NCI-H748 treated with DMSO at 0.1 percent for 48 hours (cell line): Measurements from ENCODE around the gene FNDC10.

Experiments
- DNase-seq: peaks from one replicate; lab custom pipeline; 2025; lab: John Stamatoyannopoulos, UW

The FNDC10 gene

DNA sequence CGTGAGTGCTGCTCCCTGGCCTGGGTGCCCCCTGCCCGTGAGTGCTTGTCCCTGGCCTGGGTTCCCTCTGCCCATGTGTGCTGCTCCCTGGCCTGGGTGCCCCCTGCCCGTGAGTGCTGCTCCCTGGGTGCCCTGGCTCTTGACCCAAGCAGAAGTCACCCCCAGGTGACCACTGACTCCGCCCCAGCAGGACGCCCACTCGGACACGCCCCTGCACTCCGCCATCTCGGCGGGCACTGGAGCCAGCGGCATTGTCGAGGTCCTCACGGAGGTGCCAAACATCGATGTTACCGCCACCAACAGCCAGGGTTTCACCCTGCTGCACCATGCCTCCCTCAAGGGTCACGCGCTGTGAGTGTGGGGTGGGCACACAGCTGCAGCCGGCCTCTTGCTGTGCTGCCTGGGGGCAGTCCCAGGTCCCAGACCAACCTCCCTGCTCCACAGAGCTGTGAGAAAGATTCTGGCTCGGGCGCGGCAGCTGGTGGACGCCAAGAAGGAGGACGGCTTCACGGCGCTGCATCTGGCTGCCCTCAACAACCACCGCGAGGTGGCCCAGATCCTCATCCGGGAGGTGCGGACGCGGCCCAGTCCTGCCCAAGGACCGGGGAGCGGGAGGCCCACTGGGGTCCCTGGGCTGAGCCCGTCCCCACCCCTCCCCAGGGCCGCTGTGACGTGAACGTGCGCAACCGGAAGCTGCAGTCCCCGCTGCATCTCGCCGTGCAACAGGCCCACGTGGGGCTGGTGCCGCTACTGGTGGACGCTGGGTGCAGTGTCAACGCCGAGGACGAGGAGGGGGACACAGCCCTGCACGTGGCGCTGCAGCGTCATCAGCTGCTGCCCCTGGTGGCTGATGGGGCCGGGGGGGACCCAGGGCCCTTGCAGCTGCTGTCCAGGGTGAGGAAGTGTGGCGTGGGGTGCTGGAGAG is 28.2 kb upstream of the FNDC10 start:
- no peak for DNase-seq

DNA sequence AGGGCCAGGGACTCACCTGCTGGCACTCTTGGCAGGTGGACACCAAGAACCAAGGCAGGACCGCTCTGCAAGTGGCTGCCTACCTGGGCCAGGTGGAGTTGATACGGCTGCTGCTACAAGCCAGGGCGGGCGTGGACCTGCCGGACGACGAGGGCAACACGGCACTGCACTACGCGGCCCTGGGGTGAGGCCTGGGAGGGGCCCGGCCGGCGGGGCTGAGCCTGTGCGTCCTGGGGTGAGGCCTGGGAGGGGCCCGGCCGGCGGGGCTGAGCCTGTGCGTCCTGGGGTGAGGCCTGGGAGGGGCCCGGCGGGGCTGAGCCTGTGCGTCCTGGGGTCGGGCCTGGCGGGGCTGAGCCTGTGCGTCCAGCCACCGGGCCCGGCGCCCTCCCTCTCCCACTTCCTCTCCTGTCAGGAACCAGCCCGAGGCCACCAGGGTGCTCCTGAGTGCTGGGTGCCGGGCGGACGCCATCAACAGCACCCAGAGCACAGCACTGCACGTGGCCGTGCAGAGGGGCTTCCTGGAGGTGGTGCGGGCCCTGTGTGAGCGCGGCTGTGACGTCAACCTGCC is 27.4 kb upstream of the FNDC10 start:
- no peak for DNase-seq

DNA sequence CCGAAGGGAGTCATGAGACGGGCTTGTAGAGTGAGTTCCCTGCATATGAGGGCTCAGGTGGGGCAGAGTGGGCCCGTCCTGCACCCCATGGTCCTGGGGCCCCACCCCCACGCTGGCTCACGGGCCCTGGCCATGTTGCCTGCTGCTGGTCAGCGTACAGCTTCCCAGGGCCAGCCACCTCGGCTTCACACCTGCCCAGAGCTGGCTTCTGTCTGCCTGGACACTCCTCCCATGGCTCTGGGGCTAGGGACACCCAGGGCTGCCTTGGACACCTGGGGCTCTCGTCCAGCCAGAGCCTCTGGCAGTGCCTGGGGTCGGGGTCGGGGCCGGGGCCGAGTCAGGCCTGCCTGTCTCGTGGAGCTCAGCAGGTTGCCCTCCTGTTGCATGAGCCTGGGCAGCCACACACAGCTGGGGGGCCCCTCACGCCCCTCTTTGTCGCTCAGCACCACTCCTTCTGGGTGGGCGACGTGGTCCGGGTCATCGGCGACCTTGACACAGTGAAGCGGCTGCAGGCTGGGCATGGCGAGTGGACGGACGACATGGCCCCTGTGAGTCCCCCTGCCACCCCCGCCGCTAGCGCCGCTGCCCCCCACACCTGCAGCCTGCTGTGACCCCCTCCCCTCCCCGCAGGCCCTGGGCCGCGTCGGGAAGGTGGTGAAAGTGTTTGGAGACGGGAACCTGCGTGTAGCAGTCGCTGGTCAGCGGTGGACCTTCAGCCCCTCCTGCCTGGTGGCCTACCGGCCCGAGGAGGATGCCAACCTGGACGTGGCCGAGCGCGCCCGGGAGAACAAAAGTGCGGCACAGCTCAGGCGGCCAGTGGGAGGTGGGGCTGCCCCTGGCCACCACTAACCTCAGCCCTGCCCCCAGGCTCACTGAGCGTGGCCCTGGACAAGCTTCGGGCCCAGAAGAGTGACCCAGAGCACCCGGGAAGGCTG is 26.5 kb upstream of the FNDC10 start:
- no peak for DNase-seq

DNA sequence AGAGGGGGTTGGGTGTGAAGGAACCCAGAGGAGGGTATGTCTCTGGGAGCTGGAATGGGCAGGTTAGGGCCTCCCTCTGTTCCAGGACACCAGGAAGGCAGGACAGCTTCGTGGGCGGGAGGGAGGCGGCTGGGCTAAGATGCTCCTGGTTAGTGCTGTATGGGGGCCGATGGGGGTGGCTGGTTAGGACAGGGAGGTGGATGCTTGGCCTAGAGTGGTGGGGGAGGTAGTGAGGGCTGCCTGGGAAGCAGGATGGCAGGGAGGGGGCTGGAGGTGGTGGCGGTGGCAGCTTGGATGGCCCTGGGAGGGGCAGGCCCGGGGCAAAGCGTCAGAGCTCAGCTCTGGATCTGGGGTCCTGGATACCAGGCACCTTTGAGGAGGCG is 25.9 kb upstream of the FNDC10 start:
- DNase-seq = no peak

DNA sequence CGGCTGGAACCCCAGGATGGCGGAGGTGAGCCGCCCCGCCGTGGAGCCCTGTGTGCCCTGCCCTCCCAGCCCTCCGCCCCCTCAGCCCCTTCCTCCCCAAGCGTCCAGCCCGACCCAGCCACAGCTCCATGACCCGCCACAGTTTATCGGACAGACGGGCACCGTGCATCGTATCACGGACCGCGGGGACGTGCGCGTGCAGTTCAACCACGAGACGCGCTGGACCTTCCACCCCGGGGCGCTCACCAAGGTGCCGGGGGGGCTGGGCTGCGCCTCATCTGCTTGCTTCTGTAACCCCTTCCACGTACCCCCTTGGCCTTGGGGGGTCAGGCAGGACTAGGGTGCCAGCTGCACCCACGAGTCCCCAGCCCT is 25.5 kb upstream of the FNDC10 start:
- DNase-seq = no peak

DNA sequence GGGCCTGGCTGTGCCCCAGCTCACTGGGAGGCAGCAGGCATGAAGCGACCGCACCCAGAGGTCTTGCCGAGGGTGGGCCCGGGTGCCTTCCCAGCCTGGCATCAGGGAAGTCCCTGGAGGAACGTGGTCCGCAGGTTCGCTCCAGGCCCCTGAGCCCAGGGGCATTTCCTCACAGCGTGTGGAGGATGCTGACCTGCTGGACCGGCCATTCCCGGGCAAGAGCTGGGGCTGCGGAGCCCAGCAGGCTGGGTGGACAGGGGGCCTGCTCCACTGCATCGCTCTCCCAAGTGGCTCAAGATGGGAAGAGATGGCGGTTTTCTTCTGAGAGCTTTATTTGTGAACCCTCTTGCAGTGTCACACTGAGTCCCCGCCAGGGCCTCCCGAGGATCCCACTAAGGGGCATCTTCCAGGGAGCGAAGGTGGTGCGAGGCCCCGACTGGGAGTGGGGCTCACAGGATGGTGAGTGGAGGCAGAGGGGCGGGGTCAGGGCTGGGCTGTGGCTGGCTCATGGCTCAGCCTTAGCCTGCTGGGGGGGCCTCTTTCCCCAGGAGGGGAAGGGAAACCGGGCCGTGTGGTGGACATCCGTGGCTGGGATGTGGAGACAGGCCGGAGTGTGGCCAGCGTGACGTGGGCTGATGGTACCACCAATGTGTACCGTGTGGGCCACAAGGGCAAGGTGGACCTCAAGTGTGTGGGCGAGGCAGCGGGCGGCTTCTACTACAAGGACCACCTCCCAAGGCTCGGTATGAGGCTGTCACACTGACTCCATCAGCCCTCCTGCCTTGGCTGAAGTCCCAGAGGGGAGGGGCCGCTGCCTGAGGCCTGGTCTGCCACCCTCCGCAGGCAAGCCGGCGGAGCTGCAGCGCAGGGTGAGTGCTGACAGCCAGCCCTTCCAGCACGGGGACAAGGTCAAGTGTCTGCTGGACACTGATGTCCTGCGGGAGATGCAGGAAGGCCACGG is 24.8 kb upstream of the FNDC10 start:
- no peak for DNase-seq

DNA sequence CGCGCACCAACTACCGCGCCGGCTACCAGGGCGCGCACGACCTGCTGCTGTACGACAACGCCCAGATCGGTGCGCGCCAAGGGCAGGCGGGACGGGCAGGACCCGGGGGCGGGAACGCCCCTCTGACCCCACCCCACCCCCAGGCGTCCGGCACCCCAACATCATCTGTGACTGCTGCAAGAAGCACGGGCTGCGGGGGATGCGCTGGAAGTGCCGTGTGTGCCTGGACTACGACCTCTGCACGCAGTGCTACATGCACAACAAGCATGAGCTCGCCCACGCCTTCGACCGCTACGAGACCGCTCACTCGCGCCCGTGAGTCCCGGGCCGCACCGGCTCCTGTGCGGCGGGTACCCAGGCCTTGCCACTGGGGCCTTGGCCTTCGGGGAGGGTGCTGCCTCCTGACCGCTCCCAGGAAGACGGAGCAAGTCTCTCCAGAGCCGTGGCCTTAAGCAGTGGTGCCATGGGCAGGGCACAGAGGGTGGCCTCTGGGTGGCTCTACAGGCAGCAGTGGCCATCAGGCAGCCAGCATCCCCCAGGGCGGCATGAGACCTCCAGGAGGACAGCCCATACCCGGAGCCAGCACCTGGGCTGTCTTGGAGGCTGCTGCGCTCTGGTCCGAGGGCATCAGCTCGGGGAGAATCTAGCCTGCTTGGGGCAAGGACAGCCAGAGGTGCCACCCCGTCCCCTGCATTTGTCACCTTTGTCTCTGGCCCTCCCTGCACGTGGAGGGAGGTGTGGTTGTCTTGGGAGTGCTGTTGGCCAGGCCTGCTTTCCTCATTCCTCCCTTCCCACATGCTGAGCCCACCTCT is 23.9 kb upstream of the FNDC10 start:
- DNase-seq = no peak

DNA sequence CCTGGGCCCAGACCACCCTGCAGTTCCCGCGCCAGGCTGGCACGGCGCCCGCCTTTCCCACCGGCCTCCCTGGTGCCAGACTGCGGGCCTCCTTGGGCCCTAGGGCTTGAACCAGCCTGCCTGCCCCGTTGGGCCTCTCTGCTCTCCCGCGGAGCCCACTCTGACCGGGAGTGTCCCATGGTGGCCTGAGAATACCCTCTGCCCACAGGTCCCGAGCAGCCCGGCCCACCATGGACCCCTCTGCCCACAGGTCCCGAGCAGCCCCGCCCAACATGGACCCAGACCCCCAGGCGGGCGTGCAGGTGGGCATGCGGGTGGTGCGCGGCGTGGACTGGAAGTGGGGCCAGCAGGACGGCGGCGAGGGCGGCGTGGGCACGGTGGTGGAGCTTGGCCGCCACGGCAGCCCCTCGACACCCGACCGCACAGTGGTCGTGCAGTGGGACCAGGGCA is 23.3 kb upstream of the FNDC10 start:
- no peak for DNase-seq

DNA sequence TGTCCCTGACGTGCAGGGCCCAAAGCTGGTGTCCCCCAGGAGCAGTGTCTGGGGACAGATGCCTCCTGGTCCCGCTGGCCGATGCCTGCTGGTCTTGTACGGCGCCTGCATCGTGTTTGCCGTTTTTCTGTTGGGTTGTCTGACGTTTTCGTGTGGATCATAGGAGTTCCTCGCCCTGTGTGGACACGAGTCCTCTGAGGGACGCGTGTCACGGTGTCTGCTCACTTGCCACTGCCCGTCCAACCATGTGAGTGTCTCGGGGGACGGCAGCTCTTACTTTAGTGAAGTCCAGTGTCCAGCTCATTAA is 22.8 kb upstream of the FNDC10 start:
- no peak for DNase-seq

DNA sequence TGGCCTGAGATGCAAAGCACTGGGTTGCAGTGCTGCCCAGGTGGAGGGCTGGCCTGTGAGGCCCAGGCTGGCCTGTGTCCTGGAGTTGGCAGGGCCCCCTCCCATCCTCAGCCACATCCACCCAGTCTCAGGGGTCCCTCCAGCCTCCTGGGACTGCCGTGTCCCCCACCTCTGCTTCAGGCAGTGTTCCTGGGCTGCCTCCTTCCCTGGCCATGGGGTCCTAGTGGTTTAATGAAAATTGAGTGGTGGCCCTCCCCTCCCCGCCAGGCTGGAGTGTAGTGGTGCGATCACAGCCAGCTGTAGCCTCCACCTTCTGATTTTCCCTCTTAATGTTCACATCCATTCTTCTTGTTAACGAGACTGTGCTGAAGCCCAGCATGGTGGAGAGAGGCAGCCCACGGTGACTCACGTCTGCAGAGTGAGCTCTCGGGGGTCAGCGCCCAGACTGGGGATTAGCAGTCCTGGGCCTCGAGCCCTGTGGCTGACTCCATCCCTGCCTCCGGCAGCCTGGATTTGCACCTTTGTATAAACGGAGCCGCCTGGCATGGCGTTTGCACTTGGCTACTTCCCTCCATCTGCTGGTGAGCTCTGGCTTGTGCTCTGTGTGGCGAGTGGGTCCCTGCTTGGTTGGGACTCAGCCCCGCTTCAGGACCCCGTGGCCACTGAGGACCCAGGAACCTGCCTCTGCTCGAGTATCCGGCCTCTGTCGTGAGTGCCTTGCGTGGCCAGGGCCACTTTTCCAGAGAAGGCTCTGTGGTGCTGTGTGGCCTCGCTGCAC is 22.3 kb upstream of the FNDC10 start:
- DNase-seq = no peak

DNA sequence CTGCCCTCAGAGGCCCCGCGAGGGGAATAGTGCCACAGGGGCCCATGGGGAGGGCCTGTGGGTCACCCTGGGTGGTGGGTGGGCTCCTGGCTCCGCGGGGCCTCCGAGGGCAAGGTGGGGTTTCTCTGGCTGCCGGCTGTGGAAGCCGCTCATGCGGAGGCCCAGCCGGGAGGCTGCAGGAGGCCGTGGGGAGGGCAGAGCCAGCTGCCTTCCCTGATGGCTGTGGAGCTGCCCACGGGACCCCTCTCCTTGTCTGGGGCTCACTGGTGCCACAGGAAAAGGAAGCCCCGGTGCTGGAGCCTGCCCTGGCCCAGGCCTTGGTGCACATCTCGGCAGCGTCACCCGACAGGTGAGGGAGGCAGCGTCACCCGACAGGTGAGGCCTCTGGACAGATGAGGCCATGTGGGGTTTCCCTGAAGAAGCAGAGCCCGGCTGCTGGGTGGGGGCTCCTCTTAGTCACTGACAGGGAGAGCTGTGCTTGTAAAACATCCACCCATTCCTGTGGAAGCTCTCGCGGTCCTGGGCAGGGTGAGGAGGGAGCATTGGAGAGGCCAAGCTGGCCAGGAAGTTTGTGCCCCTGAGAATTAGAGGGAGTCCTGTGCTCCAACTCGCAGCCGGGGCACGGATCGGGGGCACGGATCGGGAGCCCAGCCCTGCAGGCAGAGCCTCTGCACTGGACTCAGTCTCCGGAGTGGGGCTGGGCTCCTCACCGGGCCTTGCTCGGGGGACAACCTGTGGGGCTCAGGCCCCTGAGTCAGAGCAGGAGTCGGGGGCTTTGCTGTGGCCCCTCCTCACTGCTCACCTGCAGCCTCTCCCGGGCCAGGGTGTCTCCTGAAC is 21.5 kb upstream of the FNDC10 start:
- DNase-seq = no peak

DNA sequence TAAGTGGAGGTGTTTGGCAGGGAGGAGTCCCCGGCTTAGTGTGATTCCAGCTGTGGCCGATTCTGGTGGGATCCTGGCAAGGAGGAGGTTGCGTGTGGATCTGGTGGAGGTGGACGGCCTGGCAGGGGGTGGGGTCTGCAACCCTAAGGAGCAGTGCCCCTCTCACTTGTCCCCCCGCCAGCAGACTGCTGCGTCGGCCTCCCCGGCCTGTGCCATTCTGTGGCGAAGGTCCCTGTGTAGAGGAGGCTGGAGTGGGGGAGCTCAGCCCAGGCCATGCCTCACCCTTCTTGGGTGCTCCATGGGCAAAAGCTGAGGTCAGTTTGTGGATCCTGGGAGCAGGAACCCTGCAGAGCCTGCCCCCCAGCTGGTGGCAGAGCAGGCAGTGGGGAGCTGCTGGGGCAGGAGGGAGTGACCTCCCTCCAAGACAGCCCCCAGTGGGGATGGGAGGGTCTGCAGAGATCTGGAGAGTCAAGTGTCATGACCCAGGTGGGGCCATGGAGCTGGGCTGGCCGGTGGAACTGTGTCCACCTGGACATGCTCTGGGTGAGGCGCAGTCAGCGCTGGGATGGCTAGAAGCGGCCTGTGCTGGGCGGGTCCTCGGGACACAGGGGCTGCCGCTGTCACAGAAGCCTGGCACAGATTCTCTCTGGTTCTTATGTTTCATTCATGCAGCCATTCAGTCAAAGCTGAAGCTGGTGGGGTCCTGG is 20.7 kb upstream of the FNDC10 start:
- DNase-seq = no peak

DNA sequence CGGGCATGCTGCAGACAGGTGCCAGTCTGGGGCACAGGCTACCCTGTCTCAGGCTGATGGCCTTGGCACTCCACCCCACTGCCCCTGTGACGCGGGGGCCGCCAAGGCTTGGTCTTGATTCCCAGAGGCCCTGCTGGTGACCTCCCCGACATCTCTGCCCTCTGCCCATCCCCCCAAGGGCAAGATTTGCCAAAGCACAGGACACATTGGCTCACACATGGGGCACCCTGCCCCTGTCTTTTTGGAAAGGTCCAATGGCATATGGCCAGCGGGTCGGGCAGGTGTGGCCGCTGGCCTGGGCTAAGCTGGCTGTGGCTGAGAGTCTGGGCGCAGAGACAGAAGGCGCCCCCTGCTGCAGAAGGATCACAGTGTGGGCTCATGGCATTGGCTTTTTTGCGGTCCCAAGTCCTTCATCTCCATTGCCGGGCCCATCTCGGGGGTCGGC is 20.0 kb upstream of the FNDC10 start:
- DNase-seq = no peak

DNA sequence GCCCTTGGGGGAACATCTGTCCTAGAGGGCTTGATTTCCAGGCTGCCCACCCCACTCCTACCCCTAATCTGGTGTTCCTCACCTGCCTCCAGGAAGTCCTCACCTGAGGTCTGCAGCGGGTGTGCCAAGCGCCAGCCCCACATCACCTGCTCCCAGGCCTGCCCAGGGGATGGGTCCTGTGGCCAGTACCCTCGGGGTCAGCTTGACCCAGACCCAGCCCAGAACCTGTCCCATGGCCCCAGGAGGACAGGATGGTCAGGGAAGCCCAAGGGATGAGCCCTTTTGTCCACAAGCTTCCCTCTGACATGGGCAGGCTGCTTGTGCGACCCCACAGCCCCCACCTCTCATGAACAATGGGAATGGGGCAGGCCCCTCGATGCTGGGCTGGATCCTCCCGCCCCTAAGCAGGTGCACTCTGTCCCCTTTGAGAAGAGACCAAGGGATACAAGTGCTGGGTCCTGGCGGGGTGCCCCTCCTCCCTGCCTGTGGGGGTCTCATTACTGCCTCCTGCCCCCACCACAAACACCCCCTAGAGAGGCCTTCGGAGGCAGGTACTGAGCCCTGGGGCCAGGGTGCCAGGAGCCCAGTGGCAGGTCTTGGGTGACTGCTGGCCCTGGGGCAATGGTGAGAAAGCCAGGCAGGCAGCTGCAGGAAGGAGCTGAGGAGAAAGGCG is 18.6 kb upstream of the FNDC10 start:
- no peak for DNase-seq

DNA sequence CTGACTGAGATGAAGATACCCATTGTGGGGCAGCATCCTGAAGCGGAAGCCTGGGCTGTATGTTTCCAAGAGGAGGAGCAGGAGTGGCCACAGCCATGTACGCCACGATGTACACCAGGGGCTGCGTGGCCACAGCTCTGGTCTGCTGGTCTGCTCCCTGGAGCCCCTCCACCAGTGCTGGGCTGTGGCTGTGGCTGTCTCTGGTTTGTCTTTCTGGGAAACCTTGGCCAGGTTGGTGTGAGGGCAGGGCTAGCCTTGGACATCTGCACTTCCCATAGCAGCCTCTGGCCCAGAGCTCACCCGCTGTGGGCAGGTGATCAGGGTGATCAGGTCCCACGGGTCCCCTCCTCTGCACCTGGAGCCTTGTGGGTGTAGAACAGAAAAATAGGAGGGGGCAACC is 18.0 kb upstream of the FNDC10 start:
- DNase-seq = no peak

DNA sequence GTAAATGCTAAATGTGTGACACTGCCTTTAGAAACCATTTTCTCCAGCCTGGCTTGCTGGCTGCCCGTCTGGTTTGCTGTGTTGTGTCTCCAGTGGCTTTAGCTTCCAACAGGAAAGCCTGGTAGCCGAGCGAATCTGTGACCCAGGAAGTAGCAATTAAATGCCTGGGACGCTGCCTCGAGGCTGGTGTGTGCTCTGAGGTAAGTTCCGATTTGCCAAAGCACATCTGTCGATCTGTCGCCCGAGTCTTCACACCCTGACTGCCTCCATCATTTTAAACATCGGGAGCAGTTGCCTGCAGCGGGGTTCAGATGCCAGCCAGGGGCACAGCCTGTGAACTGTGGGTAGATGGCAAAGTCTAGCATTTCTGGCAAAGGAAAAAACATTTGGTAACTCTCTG is 17.6 kb upstream of the FNDC10 start:
- DNase-seq = no peak

DNA sequence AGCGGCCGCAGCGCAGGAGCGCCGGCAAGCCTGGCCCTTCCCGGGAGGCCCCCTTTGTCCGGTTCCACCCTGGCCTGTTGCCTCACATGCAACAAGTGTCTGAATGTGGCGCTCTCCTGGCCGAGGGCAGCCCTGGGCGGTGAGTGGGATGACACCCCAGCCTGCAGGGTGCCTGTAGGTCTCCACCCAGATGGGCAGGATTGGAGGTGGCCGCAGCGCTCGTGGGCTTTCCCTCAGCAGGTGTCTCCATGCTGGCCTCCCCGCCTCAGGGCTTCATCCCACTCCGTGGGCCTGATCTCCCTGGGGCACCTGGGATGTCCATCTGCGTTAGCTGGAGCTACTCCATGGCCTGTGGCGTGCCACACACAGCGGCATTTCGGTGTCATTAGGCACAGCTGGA is 16.9 kb upstream of the FNDC10 start:
- no peak for DNase-seq
